C1 segment of cervical spinal cord (tissue), 14 donors: ENCODE data around the gene NUDT22.

Experiments
- DNase-seq, 14 donors: peaks; one replicate each; lab custom pipeline; 2025; lab: John Stamatoyannopoulos, UW

Gene NUDT22, protein sequence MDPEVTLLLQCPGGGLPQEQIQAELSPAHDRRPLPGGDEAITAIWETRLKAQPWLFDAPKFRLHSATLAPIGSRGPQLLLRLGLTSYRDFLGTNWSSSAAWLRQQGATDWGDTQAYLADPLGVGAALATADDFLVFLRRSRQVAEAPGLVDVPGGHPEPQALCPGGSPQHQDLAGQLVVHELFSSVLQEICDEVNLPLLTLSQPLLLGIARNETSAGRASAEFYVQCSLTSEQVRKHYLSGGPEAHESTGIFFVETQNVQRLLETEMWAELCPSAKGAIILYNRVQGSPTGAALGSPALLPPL

DNA sequence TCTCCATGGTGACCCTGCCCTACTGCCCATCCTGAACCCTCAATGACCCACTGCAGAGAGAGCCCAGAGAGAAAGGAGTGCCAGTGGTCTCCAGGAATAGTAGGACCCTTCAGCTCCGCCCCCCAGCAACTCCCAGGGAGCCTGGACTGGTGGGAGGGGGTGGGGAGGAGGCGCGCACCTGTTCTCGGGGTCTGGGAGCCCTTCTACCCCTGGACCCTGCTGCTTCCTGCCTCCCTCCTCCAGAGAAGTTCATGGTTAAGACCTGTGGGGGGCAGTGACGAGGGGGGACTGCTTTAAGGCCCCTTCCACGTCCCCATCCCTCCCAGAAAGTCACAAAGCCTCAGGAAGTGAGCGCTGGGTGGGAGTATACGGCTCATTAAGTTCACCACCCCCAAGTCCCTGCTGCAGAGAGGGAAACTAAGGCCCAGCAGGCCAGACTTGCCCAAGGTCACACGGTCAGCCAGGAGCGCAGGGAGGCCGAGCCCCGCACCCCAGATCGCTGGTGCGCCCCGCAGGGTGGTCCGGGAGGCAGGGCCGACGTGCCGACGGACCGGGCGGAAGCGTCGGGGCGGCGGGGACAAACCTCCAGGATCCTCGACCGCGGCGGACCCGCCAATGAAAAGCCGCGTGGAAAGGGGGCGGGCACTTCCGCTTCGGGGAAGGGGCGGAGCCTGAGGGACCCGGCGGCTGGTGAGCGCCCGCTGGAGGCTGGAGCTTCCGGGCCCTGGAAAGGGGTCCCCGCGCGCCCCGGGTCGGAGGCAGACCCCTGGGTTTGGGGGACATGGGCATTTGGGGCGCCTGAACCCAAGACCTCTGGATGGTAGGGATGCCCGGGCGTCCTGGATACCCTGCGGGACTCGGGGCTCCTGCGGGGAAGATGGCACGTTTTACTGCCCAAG is at the start of gene NUDT22, which contains the start of gene TRPT1:
NUDT22 (plus strand) TSS at position 667 of the 899 bp plus-strand sequence. CDS start 379 bp downstream, outside the sequence.
TRPT1 (minus strand) TSS at position 579 of the 899 bp plus-strand sequence; CDS start at position 253, 326 bp downstream.
- peak in 13 of 14 donors; percentile 71 to 91 (median 82) for DNase-seq

DNA sequence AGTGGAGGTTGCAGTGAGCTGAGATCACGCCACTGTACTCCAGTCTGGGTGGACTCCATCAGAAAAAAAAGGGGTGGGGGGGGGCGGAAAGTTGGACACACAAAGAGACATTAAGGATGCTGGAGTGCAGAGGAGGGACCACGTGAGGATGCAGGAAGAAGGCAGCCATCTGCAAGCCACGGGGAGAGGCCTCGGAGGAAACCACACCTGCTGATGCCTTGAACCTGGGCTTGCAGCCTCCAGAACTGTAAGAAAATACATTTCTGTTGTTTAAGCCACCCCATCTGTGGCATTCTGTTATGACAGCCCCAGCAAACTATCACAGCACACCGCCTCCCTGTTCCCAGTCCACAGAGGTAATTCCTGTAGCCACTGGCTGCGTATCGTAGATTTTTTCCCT is 49.3 kb upstream of the NUDT22 start:
- DNase-seq: no peak

DNA sequence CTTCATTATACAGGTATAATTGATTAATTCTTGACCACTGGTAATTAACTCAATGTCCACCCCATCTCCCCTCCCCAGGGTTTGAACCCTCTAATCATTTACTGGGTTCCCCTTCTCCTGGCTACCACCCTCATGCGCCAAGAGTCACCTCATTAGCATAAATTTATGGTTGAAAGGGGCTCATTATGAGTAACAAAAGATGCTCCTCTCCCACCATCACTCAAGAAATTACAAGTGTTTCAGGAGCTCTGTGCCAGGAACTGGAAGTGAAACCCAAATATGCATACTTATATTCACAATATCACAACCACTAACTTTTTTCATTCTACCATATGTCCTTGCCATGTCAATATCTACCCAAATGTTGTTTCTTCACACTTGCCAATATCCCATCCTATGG is 47.9 kb upstream of the NUDT22 start:
- DNase-seq: no peak

DNA sequence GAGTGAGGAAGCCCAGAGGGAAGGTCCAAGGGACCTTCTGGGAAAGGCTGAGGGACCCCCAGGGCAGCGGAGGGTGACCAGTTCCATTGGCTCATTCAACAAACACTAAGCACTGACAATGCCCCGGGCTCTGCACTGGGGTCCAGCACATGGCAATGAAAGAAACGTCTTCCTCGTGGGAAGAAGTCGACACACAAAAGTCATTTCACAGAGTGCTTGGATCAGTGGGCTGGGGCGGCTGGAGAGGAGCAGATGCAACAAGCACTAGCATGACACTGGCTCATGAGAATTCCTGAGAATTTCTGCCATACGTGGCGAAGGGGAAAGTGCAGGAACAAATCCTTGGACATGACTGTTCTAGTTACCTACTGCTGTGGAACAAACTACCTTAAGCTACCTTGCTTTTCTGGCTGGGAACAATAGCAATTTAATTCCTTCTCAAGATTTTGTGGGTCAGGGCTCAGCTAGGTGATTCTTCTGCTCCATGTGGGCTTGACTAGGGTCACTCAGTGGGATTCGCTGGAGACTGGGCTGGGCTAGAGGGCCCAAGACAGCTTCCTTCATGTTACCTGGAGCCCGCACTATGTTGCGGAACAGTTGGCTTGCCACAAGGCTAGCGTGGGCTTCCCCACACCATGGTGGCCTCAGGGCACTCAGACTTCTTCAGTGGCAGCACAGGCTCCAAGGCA is 47.0 kb upstream of the NUDT22 start:
- no peak for DNase-seq

DNA sequence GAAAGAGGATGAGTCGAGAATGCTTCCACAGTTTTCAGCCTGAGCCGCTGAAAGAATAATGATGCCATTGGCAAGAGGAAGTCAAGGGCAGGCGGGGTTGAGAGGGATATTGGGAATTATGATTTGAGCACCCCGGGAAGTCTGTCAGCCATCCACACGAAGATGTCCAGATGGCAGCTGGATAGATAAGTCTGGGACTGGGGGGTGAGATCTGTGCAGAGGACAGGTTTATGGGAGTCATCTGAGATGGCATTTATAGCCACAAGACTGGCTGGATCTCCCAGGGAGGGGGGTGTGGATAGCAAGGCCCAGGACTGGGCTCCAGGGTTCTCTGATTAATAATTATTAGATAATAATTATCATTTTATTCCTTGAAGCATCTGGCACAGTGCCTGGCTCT is 45.2 kb upstream of the NUDT22 start:
- DNase-seq: peak in 1 of 14 donors; percentile 39

DNA sequence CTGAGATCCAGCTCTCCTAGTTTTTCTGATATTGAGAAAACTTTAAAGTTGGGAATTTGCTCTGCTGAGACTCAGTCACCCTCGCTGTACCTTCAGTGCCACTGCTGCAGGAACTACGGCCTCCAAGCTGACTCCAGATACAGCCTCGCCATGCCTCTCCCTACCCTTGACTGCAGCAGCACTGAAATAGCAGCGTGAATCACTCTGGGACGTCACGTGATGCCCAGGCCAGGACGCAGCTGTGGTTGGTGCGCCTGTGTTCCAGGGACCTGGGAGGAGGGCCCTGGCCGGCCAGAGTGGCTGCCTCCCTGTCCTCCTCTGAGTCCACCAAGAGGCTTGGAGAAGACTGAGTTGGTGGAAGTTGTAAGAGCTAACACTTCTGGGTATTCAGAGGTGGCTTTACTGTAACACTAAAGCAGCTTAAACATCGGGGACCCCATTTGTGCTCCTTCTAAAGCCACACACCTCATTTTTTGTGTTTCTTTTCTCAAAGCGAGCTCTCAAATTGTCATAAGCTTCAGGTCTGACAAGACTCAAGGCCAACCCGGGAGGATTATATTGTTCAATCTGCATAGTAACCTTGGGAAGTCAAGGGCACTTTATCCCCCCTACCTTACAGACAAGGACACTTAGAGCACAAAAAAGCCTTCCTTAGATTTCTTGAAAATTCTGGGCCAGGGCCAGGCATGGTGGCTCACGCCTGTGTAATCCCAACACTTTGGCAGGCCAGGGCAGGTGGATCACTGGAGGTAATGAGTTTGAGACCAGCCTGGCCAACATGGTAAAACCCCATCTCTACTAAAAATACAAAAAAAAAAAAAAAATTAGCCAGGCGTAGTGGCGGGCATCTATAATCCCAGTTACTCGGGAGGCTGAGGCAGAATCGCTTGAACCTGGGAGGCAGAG is 44.3 kb upstream of the NUDT22 start:
- peak; percentile 46 to 94 (median 84) for DNase-seq

DNA sequence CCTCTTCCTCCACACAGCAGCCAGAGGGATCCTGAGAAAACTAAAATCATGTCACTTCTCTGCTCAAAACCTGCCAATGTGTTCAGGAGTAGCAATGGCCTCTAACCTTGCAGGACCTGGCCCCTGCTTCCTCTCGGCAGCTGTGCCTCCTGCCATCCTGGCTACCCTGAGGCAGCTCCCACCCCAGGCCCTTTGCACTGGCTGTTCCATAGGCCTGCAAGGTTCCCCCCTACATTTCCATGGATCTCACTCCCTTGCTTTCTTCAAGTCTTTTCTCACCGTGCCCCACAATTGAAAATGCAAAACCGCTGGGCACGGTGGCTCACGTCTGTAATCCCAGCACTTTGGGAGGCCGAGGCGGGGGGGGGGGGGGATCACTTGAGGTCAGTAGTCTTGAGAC is 42.2 kb upstream of the NUDT22 start:
- no peak for DNase-seq

DNA sequence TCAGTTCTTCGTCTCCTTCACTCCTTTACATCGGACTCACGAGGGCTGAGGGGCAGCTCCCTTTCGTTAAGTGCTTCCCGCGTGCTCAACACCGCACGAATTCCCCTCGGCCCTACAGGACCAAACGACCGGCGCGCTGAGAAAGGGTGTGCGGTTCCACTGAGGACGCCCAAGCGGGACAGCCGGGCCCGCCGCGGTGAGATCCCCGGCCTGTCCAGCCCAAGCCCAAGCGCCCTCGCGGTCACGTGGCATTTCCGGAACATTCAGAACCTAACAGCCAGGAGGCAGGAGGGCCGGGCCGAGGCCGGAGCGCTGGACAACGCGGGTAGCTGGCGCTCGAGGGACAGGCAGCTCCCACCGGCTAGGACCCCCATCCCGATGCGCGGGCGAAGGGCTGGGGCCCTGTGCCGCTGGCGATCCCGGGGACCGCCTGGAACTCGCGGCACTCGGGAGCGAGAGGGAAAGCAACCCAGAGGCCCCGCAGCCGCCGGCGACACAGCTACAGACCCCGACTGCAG is 40.8 kb upstream of the NUDT22 start:
- peak in 13 of 14 donors; percentile 86 to 98 (median 95) for DNase-seq

DNA sequence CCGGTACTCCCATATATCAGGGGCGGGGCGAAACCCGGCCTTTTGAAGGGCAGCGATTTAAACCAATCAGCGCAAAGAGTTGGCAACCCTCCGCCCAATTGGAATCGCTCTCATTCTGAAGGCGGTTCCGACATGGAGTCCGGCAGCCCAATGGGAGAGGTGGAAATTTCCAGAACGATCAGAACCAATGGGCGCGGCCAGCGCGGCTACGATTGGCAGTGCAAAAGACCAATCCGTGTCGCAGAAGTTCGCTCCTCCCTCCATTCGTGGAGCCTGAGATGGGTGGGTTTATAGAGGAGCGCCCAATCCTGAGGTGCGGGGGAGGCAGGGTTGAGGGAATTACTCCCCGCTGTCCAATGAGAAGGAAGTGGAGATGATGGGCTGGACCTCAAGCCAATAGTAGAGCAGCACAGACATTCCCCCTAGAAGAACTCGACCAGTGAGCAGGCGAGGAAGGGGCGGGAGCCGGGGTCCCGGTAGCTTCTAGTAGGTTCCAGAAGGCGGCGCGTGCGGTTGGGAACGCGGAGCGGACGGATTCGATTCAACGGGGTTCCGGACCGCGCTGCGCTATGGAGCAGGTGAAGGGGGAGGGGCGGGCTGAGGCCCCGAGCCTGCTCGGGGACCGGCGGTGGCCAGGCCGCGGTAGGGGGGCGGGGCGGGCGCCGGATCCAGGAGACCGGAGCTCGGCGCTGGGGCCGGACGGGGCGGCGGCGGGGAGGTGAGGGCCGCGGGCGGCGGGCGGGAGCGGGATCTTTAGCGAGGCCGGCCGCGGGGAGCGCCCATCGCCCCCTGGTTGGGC is 40.2 kb upstream of the NUDT22 start, which contains the start of gene STIP1:
STIP1 (plus strand) TSS at position 479 of the 799 bp plus-strand sequence; CDS start at position 570, 91 bp downstream.
- peak; percentile 94 to 100 (median 100) for DNase-seq

DNA sequence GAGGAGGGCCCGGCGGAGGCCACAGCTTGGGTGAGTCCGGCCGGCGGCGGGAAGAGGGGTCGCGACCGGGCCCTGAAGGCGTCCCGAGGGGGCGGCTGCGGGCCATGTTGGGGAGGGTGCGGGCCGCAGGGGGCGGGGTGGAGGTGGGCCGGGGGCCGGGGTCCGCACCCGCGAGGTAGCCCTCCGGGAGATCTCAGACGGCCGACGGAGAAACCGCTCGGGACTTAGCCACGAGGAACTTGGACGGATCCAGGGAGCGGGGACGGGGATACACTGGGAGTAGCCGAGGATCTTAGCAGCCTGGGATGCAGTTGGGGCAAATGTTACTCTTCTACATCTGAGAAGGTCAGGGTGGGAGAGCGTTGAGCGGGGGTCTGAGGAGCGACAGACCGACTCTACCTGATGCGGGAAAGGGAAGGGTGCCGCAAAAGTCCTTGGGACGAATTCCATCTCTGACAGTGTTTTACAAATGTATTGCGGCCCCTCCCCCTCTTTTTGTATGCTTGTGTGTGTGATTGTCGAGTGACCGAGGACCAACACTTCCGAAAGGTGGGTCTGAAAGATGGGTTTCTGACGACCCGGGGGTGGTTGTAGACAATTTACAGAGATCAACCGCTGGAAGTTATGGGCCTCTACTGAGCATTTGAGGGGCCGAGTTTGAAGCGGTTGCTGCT is 39.4 kb upstream of the NUDT22 start:
- peak in 7 of 14 donors; percentile 14 to 63 (median 52) for DNase-seq

DNA sequence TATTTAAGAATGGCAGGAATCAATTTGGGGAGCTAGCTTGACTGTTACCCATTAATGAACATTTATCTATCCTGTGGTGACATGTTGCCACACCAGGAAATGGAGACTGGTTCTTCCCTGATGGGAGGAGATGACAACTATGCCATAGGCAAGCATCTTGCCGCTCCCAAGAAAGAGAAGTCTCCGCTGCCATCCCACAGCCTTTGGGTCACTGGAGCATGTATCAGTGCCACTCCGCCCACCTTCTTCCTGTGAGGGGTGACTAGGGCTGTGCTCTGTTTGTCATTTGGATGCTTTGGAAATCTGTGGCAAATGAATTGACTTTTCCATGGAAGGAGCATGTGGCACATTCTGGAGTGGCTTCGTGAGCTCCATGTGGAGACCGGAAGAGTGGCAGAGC is 33.6 kb upstream of the NUDT22 start:
- no peak for DNase-seq

DNA sequence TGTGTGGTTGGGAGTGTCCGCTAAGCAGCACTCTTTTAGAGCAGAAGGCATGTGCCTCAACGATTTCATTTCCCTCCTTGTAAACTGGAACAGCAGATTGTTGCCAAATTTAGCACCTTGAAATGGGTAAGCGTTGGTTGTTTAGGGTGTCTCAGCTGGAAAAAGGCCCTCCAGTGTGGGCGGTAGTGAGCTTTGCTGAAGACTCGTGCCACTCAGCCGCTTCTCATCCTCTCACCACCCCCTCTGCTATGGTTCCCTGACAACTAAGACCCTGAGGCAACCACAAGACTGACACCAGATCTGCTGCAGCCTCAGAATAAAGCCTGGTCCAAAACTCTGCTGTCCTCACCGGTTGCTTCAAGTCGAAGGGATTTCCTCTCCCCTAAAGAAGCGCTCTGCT is 29.4 kb upstream of the NUDT22 start:
- no peak for DNase-seq

DNA sequence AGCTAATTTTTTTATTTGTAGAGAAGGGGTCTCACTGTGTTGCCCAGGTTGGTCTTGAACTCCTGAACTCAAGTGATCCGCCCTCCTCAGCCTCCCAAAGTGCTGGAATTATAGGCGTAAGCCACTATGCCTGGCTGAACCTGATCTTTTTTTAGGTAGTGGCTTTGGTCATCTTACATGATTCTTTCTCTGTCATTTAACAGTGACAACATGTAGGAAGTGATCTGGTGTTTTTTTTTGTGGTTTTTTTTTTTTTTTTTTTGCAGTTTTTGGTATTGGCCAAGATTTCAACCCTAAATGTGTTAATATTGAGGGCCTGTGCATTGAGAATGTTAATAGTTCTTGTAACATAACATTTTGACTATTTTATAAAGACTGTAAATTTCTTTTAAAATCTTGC is 27.6 kb upstream of the NUDT22 start:
- no peak for DNase-seq

DNA sequence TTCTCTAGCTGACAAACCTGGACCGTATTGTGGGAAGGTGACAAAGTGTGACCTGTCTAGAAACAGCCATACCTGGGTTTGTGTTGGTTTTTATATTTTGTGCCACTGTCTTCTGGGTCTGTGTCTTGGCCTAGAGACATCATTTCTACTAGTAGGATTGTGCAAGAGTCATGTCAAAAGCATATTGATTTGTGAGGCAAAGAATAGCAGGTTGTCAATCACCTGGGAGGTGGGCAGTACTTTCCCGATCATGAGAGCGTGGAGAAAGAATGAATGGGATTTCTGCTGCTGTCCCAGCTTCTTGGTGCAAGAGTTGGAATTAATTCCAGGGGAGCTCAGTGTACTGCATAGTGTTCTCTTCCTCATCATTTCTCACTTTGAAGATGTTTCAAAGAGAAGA is 24.5 kb upstream of the NUDT22 start:
- DNase-seq: no peak

DNA sequence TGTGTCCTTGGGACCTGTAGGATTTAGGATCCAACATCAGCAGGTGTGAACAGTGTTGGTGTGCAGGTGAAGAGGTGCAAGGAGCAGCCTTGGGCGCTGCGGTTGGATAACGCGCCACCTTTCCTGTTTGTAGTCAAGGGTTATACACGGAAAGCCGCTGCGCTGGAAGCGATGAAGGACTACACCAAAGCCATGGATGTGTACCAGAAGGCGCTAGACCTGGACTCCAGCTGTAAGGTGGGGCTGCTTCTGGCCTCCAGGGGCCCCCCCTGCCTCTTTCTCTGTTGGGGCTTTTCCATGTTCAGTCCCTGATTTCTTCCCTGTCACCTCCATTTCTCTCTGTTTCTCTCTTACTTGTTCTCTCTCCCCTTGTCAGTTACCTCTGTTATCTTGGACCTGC is 23.1 kb upstream of the NUDT22 start:
- DNase-seq: no peak

DNA sequence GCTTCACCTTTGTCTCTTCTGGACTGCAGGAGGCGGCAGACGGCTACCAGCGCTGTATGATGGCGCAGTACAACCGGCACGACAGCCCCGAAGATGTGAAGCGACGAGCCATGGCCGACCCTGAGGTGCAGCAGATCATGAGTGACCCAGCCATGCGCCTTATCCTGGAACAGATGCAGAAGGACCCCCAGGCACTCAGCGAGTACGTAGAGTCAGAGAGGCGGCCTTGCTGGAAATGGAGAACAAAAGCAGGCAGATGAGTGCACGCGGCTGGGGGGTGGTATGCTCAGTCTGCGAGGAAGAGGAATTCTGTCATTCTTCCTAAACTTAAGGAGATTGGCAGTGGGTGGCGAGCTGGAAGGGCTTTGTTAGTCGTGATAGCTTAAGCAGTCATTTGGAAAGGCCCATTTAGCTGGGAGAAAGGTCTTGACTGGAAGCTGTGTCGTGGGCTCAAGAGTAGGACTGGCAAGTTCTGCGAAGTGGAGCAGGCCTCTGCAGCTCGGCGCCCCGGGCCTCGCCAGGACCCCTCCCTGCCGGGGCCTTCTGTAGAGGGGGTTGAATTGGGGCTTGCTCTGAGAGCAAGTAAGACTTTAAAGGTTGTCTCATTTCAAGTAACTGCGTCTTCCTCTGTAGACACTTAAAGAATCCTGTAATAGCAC is 22.5 kb upstream of the NUDT22 start:
- DNase-seq: no peak

DNA sequence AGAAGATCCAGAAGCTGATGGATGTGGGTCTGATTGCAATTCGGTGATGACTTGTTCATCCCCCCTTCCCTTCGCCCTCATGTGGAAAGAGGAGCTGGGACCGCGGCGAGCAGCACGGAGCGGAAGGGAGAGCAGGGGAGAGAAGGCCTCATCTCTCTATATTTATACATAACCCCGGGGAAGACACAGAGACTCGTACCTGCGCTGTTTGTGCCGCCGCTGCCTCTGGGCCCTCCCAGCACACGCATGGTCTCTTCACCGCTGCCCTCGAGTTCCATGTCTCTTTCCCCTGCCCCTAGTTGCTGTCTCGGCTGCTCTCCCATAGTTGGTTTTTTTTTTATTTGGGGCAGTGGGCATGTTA is 22.0 kb upstream of the NUDT22 start:
- DNase-seq: no peak

DNA sequence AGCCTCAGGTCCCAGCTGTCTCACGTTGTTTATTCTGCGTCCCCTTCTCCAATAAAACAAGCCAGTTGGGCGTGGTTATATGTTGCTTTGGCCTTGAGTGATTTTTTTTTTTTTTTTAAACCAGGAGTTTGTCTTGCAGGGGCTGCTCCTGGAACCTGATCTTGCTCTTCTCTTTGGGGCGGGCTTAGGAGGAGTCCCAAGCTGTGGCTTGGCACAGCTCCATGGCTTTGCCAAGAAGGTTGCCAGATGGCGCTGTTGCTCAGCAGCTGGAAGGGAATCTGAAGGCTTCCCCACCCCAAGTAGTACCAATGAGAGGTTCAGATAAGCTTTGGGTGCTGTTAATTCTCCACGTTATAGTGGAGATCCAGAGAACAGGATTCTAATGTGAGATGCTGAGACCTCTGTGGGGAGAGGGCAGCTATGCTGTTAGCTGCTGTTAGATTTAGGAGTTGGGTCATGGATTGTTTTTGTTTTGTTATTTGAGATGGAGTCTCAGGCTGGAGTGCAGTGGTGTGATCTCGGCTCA is 21.5 kb upstream of the NUDT22 start:
- peak in 12 of 14 donors; percentile 19 to 71 (median 46) for DNase-seq
